ENCODE data around the gene SEMA3B. TPM values are rescaled to one million over a fixed set of nuclear protein-coding genes. Genes with fewer than 3 reads are reported as not detected.
A peak's percentile ranks its signal among the peaks of the same experiment; 100 is the strongest.

SEMA3B gene
- total RNA-seq, 1 donor from 2014 or later: 34.8 TPM

DNA sequence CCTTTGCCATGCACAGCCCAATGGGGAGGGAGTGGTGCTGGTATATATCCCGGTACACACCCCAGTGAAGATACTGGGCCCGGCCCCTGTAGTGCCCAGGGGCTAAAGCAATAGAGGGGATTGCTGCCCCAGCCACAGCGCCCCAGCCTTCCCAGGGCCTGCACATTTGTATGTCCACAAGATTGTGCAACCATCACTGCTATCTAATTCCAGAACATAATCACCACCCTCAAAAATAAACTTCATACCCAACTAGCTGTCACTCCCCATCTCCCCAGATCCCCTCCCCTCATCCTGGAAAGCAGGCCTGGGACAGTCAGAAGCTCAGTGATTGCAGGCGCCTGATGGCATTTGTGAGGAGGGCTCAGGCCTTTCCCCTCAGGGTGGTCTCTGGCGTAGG is 19.5 kb upstream of the SEMA3B start:
- Mint-ChIP-seq H3K4me1 (ENCODE audit: unreplicated experiment) (peaks cover 19% of the 10 kb centered on the region), H3K9me3 (no peaks in the 10 kb centered on the region), H3K36me3 (peaks cover 6% of the 10 kb centered on the region), H3K27ac (no peak overlapping the region), H3K4me3 (no peak overlapping the region), H3K27me3 (no peaks in the 10 kb centered on the region)
- TF ChIP-seq, protein P1, sequence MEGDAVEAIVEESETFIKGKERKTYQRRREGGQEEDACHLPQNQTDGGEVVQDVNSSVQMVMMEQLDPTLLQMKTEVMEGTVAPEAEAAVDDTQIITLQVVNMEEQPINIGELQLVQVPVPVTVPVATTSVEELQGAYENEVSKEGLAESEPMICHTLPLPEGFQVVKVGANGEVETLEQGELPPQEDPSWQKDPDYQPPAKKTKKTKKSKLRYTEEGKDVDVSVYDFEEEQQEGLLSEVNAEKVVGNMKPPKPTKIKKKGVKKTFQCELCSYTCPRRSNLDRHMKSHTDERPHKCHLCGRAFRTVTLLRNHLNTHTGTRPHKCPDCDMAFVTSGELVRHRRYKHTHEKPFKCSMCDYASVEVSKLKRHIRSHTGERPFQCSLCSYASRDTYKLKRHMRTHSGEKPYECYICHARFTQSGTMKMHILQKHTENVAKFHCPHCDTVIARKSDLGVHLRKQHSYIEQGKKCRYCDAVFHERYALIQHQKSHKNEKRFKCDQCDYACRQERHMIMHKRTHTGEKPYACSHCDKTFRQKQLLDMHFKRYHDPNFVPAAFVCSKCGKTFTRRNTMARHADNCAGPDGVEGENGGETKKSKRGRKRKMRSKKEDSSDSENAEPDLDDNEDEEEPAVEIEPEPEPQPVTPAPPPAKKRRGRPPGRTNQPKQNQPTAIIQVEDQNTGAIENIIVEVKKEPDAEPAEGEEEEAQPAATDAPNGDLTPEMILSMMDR (conservative IDR thresholded peaks at IDR 0.05): no peak
- no peak for DNase-seq (ENCODE audit: extremely low spot score, unreplicated experiment)

DNA sequence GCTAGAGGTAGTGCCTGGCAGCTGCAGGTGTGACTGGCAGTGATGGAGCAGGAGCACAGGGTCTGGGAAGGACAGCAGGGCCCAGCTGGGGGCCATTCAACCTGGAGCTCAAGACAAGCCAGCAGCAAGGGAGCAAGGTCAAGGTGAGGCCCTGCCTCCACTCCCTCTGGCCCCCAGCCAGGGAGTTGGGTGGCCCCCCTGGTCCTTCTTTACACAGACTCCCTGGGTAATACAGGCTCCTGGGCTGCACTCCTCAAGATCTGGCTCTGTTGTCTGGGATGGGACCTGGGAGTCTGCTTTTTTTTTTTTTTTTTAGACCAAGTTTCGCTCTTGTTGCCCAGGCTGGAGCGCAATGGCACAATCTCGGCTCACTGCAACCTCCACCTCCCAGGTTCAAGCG is 18.4 kb upstream of the SEMA3B start:
- H3K4me1 Mint-ChIP-seq (ENCODE audit: unreplicated experiment): peaks cover 15% of the 10 kb centered on the region
- H3K36me3 Mint-ChIP-seq: peaks cover 6% of the 10 kb centered on the region
- H3K4me3 Mint-ChIP-seq: no peak overlapping the region
- DNase-seq (ENCODE audit: extremely low spot score, unreplicated experiment): no peak
- H3K9me3 Mint-ChIP-seq: no peaks in the 10 kb centered on the region
- TF ChIP-seq, protein P1 (conservative IDR thresholded peaks at IDR 0.05): no peak
- H3K27ac Mint-ChIP-seq: no peak overlapping the region
- H3K27me3 Mint-ChIP-seq: no peaks in the 10 kb centered on the region

DNA sequence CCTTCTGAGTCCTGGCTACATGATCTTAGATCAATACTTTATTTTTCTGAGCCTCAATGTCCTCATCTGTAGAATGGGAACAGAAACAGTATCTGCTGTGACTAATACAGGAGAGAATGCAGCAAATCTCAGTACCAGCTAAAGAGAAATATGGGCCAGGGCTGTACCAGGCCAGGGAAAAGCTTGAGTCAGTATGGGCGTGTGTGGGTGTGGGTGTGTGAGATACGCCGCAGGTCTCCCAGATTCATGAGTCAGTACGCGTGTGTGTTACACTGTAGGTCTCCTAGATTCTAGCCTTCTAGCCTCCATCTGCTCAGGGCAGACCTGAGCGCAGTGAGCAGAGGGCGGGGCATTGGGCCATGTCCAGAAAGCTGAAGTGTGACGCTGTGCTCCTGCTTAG is 17.7 kb upstream of the SEMA3B start:
- peaks cover 6% of the 10 kb centered on the region for H3K36me3 Mint-ChIP-seq
- H3K9me3 Mint-ChIP-seq: no peaks in the 10 kb centered on the region
- H3K27ac Mint-ChIP-seq: peak overlapping the region; percentile 52
- no peak overlapping the region for H3K4me3 Mint-ChIP-seq
- no peak for DNase-seq (ENCODE audit: extremely low spot score, unreplicated experiment)
- TF ChIP-seq, protein P1 (conservative IDR thresholded peaks at IDR 0.05): no peak
- peaks cover 12% of the 10 kb centered on the region for H3K4me1 Mint-ChIP-seq (ENCODE audit: unreplicated experiment)
- H3K27me3 Mint-ChIP-seq: no peaks in the 10 kb centered on the region

DNA sequence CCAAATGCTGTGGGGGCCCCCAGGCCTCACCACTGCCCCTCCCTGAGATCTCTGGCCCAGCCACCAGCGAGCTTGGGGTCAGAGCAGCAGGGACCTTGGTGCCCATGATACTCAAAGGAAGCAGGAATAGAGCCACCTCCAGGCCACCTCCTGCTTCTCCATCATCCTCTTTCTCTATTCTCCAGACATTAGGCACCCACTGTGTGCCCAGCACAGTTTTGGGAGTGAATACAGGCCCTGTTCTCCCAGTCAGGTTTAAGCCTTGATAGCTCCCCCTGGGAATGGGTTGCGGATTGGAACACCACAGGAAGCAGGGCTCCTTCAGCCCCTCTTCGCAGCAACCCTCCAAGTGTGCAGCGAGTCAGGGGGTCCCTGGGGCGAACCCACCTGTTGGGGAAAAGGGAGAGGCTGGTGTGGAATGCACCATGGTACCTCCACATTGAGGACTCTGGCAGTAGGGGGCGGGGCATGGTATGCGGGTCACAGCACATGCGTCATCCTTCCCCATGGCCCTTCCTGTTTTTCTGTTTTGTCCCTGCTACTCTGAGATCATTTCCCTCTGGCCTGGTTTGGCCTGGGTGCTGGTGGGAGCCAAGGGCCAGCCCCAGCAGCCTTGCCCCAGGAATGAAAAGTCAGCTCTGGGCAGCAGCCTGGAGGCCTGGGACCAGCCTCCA is 14.2 kb upstream of the SEMA3B start:
- Mint-ChIP-seq H3K4me1 (ENCODE audit: unreplicated experiment) (peaks cover 10% of the 10 kb centered on the region), H3K27me3 (no peaks in the 10 kb centered on the region), H3K4me3 (no peak overlapping the region), H3K36me3 (peaks cover 11% of the 10 kb centered on the region), H3K27ac (peak overlapping the region; percentile 39), H3K9me3 (no peaks in the 10 kb centered on the region)
- TF ChIP-seq, protein P1 (conservative IDR thresholded peaks at IDR 0.05): no peak
- no peak for DNase-seq (ENCODE audit: extremely low spot score, unreplicated experiment)

DNA sequence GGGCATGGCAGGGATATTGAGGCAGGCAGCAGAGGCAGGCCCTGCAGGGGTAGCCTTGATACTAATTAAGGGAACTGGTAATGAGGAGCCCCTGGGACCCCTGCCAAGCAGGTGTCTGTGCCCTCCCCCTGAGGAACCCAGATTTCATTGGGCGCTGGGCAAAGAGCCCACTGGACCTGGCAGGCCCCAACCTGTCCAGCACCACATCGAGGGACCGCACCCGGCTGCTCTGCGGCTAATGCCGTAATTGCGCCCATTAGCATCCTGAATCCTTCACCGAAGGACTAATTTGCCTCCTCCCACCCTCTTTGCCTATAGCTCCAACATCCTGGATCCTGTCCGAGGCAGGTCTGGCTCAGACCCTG is 13.7 kb upstream of the SEMA3B start:
- Mint-ChIP-seq H3K4me1 (ENCODE audit: unreplicated experiment) (peaks cover 10% of the 10 kb centered on the region), H3K36me3 (peaks cover 9% of the 10 kb centered on the region), H3K4me3 (no peak overlapping the region), H3K27me3 (no peaks in the 10 kb centered on the region), H3K9me3 (no peaks in the 10 kb centered on the region), H3K27ac (no peak overlapping the region)
- TF ChIP-seq, protein P1 (conservative IDR thresholded peaks at IDR 0.05): no peak
- DNase-seq (ENCODE audit: extremely low spot score, unreplicated experiment): no peak

Measured in type B pancreatic cell (in vitro differentiated cells).